Measurements from ENCODE around the gene FOXR1. TPM values are rescaled to one million over a fixed set of nuclear protein-coding genes. Genes with fewer than 3 reads are reported as not detected.

The FOXR1 gene
- total and polyA plus RNA-seq, 2 donors (not counting 3 experiments of a cell fraction or from before 2014, with no cell fraction given) = not detected

DNA sequence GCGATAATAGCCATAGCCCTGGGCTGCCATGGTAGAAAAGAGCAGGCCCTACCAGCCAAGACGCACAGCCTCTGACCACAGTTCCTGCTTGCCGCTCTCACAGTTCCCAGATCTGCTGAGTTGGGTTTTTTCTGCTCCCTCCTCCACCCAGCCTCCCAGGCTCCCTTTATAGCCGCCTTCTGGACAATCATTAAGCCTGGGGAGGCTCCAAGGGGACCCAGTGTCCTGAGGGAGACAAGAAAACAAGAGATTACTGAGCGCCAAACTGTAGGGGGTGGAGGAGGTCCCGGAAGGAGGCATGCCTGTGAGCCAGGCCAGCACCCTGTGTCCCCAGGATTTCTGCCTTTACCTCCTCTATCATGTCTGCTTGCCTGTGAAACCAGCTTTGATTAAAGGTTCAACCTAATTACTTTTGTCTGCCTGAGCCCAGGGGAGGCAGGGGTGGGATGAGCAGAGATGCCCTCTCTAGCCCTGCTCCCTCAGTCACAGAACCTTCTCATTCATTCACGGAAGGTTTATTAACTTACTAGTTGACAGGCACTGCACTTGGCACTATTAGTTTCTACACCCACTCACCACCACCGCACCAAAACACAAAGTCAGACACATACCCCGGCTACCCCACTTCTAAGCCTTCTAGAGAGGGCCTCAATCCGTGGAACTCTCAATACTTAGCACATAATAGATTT lies 57.9 kb downstream of the FOXR1 start:
- no peaks in the 10 kb centered on the region for H4K20me1 ChIP-seq (replicated peaks; ENCODE audit: control insufficient read depth, extremely low read depth, insufficient read depth, low read length)
- no peak overlapping the region for H3K9ac ChIP-seq (replicated peaks; ENCODE audit: extremely low read depth, insufficient read depth, low read length)
- no peaks in the 10 kb centered on the region for H3K9me3 ChIP-seq (replicated peaks; ENCODE audit: control insufficient read depth, insufficient read depth, low read length)
- H2AFZ ChIP-seq (ENCODE audit: low read depth, low read length) = no peak overlapping the region
- H3K4me3 ChIP-seq (replicated peaks in 1 of 3; ENCODE audit: insufficient read depth in 1 of 3, low read depth in 1 of 3, low read length in 3 of 3) = peak overlapping the region in 2 of 3 experiments; percentile 60 to 86
- peaks cover 8% of the 10 kb centered on the region for H3K4me1 ChIP-seq (ENCODE audit: control insufficient read depth, extremely low read depth, insufficient read depth, low read length)
- no peaks in the 10 kb centered on the region for H3K79me2 ChIP-seq (ENCODE audit: control insufficient read depth, insufficient read depth, low read length)
- ChIA-PET POLR2A (interaction anchor here (0.6 kb wide), 1 partner anchor 213 kb away, joined by 3 read pairs; no protein-coding TSS in a partner anchor), CTCF (no interaction called here)
- FAIRE-seq (no peak), DNase-seq (ENCODE audit: low read depth, low spot score) (no peak)
- dilution Hi-C loops (cut with MboI; ENCODE audit: extremely low pct_ligation_motif_present, low sequenced_read_pairs) = no loop called here
- intact Hi-C loops (cut with micrococcal nuclease) = loop anchor here (1.0 kb wide), 2 partner anchors 11 to 28 kb away; partner anchors contain the start of genes HYOU1, RPS25 and TRAPPC4
- TF ChIP-seq, protein P1, sequence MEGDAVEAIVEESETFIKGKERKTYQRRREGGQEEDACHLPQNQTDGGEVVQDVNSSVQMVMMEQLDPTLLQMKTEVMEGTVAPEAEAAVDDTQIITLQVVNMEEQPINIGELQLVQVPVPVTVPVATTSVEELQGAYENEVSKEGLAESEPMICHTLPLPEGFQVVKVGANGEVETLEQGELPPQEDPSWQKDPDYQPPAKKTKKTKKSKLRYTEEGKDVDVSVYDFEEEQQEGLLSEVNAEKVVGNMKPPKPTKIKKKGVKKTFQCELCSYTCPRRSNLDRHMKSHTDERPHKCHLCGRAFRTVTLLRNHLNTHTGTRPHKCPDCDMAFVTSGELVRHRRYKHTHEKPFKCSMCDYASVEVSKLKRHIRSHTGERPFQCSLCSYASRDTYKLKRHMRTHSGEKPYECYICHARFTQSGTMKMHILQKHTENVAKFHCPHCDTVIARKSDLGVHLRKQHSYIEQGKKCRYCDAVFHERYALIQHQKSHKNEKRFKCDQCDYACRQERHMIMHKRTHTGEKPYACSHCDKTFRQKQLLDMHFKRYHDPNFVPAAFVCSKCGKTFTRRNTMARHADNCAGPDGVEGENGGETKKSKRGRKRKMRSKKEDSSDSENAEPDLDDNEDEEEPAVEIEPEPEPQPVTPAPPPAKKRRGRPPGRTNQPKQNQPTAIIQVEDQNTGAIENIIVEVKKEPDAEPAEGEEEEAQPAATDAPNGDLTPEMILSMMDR (IDR thresholded peaks at IDR 0.05; ENCODE audit: extremely low read depth in 1 of 2, insufficient read depth in 1 of 2, low read depth in 1 of 2, low read length in 2 of 2) = no peak
- no peak for TF ChIP-seq JUN (IDR thresholded peaks at IDR 0.05; ENCODE audit: borderline replicate concordance, insufficient read depth, insufficient read length, low read depth)
- no peak for TF ChIP-seq EZH2 (IDR thresholded peaks at IDR 0.05; ENCODE audit: borderline replicate concordance, low read depth, low read length, severe bottlenecking)
- TF ChIP-seq, protein P2, sequence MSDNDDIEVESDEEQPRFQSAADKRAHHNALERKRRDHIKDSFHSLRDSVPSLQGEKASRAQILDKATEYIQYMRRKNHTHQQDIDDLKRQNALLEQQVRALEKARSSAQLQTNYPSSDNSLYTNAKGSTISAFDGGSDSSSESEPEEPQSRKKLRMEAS (IDR thresholded peaks at IDR 0.05; ENCODE audit: insufficient read depth, insufficient read length) = no peak
- TF ChIP-seq POLR2A (IDR thresholded peaks at IDR 0.05; ENCODE audit: low read depth, low read length) = no peak
- no peak for TF ChIP-seq POLR2AphosphoS5 (IDR thresholded peaks at IDR 0.05; ENCODE audit: insufficient read depth, low read depth, low read length)
- TF ChIP-seq FOS (IDR thresholded peaks at IDR 0.05; ENCODE audit: borderline replicate concordance, insufficient read depth, low read length) = no peak
- no peak for TF ChIP-seq GATA2 (IDR thresholded peaks at IDR 0.05; ENCODE audit: insufficient read depth, insufficient read length, low read depth, low read length)
- no peak for TF ChIP-seq MYC (IDR thresholded peaks at IDR 0.05; ENCODE audit: low read depth, low read length)
- no peaks in the 10 kb centered on the region for H3K27me3 ChIP-seq (ENCODE audit: control insufficient read depth in 2 of 2, insufficient read depth in 2 of 2, low read length in 2 of 2)
- H3K9me1 ChIP-seq (replicated peaks; ENCODE audit: control insufficient read depth, extremely low read depth, insufficient read depth, low read length) = no peaks in the 10 kb centered on the region
- BruUV-seq (replicated peaks) = no TSS peak
- peak overlapping the region; percentile 65 for H3K4me2 ChIP-seq (ENCODE audit: insufficient read depth, low read length)
- H3K27ac ChIP-seq (ENCODE audit: insufficient read depth, low read depth, low read length) = no peak overlapping the region
- peaks cover 0 to 10% of the 10 kb centered on the region in 2 experiments for H3K36me3 ChIP-seq (ENCODE audit: control insufficient read depth in 2 of 2, extremely low read depth in 1 of 2, insufficient read depth in 2 of 2, low read length in 2 of 2)

Measured in endothelial cell of umbilical vein (primary cell).